Fibroblast of villous mesenchyme (primary cell): ENCODE measurements around the gene RAB8B. TPM values are rescaled to one million over a fixed set of nuclear protein-coding genes. Genes with fewer than 3 reads are reported as not detected.
A peak's percentile ranks its signal among the peaks of the same experiment; 100 is the strongest.

Source experiments
- DNase-seq: peaks from one replicate; pipeline ENCODE4 v3.0.0-alpha.2; 2010; ENCODE audit warnings: low read depth
- H3K4me3 ChIP-seq: 2 replicates; pipeline ENCODE4 v1.5.1; 2011; ENCODE audit warnings: low read depth, mild to moderate bottlenecking, low read length
- CTCF ChIP-seq: IDR thresholded peaks from 2 replicates; pipeline ENCODE4 v1.5.1; 2012; ENCODE audit warnings: low read depth, mild to moderate bottlenecking, low read length; ENCODE audit not compliant: insufficient read depth
- total RNA-seq: library from RNA; depleted of rRNA; stranded (reverse); fragments of >200 nt; gene quantifications from 2 replicates; pipeline ENCODE4 v1.2.3, GENCODE V29; 2012

RAB8B gene
- total RNA-seq, 1 donor, result 97.2 TPM

GRCh38 chr15:63156086-63156710 lies 33.2 kb upstream of the RAB8B start:
- no peak for DNase-seq
- peak; percentile 14 for TF ChIP-seq CTCF
- peak overlapping the region; percentile 88 for H3K4me3 ChIP-seq

GRCh38 chr15:63156755-63157117 lies 32.7 kb upstream of the RAB8B start:
- peak overlapping the region; percentile 88 for H3K4me3 ChIP-seq
- TF ChIP-seq CTCF, result no peak
- DNase-seq, result peak; percentile 69

- no peak for TF ChIP-seq CTCF
- DNase-seq, result peak; percentile 95
- H3K4me3 ChIP-seq, result peak within 1 kb of the TSS; percentile 88
Observed at GRCh38 chr15:63157118-63157843, 32.1 kb upstream of the RAB8B start, which contains the start of gene RPS27L. Gene RPS27L (minus strand): TSS chr15:63157477. CDS start chr15:63157405, 72 bp downstream.

- peak; percentile 87 for DNase-seq
- H3K4me3 ChIP-seq, result peak overlapping the region; percentile 88
- TF ChIP-seq CTCF, result peak; percentile 13
Observed at GRCh38 chr15:63157891-63158431, 31.4 kb upstream of the RAB8B start.

- no peak for TF ChIP-seq CTCF
- H3K4me3 ChIP-seq, result no peak overlapping the region
- DNase-seq, result no peak
Observed at GRCh38 chr15:63160638-63161037, 28.8 kb upstream of the RAB8B start.

GRCh38 chr15:63163217-63163616 lies 26.2 kb upstream of the RAB8B start:
- no peak for DNase-seq
- no peak overlapping the region for H3K4me3 ChIP-seq
- no peak for TF ChIP-seq CTCF
